Fibroblast of skin of right biceps (primary cell): ENCODE measurements around the gene MME.
A peak's percentile ranks its signal among the peaks of the same experiment; 100 is the strongest.

ENCODE experiments used
- DNase-seq: peaks from one replicate; pipeline ENCODE4 v3.0.0-alpha.2; 2013

MME gene

DNA sequence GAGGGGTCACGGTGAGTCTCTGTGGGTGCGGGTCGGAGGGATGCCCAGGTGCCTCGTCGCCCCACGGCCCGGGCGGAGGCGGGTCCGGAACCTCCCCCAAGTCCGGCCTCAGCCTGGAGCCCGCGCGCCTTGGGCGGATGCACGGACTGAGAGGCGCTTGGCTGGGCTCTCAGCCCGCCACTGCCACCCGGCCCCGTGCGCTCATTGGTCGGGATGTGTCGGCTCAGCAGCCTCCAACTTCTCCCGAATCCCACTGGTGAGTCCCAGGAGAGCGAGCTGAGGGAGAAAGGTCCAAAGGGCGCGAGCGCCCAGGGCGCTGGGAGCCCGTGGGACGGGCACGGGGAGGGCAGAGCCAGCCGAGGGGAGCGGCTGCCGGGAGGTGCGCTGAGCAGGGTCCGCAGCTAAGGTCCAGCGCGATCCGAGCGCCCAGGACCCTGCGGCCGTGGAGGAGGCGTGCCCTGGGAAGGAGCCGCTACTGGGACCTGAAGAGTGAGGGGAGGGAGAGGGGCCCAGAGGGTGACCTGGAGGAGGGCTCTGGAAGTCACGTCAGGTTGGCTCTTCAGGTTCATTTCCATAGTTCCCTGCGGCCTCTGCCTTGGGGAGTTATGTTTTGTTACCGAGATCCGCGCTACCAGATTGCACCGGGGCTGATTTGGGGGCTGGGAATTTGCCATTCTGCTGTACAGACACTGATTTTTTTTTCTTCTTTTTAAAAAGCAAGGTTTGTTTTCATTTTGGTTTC lies at the start of gene MME:
Gene MME (plus strand): TSS at position 574 of the 742 bp plus-strand sequence. CDS start 3,849 bp downstream, outside the sequence.
- DNase-seq, result peak; percentile 79

DNA sequence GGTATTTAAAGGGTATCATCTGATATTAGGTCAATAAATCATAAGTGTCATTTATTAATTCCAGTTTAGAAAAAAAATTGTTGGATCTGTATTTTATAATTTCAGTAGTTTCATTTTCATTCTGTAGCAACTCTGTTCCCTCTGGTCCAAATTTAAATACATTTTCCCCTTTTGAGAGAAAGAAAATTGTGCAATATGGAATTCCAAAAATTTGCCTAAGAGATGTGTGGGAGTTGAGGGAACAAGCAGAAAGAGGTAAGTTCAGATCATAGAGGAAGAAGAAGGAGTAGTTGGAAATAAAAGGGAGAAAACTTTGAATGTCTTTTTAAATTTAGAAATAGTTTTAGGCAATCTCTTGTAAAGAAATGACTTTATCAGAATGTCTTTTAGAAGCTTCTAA lies 48.9 kb upstream of the MME start:
- DNase-seq, result peak; percentile 63

DNA sequence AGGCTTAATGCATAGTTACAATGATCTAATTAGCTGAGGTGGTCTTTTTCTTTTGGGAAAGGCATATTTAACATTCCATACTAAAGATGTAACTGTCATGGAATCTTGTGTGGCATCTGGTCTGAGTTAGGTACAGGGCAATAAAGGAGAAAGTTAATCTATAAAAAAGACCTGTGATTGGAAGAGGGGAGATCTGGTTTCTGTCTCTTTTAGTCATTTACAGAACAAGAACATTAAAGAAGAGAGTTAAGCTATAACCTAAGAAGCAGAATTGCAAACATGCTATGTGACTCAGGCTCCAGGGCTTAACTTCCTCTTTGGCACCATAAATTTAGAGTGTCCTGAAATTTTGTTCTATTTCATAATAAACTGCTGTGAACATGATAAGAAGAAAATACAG lies 47.2 kb upstream of the MME start:
- peak; percentile 95 for DNase-seq

DNA sequence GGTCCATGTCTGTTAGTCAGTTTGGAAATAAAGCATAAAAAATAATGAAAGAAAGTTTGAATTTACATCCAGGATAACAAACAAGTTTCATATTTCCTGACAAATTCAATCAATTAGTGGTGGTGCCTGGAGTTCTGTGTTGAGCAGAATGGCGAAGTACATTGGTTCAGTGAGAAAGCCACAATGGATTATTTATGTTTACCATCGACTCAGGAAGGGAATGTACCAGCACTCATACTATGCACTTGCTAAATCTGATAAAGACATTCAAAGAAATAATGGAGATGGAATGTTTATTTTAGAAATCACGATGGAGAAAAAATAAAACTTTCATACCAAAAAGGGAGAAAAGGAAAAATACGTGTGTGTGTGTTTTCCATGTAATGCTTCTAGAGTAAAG lies 45.3 kb upstream of the MME start:
- no peak for DNase-seq

DNA sequence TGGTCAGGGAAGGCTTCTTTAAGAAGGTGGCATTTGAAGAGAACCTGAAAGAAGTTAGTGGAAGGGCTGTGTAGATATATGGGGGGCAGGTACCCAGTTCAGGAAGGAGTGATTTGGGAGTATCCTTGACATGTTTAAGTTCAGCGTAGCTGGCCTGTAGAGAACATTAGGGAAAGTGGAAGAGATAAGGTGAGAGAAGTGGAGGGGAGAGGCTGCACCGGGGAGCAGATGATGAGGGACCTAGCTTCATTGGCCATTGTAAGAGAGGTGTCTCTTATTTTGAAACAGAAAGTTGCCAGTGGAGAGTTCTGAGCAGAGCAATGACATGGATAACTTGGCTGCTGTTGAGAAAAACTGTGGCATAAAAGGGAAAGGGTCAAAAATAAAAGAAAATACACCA lies 44.6 kb upstream of the MME start:
- no peak for DNase-seq

DNA sequence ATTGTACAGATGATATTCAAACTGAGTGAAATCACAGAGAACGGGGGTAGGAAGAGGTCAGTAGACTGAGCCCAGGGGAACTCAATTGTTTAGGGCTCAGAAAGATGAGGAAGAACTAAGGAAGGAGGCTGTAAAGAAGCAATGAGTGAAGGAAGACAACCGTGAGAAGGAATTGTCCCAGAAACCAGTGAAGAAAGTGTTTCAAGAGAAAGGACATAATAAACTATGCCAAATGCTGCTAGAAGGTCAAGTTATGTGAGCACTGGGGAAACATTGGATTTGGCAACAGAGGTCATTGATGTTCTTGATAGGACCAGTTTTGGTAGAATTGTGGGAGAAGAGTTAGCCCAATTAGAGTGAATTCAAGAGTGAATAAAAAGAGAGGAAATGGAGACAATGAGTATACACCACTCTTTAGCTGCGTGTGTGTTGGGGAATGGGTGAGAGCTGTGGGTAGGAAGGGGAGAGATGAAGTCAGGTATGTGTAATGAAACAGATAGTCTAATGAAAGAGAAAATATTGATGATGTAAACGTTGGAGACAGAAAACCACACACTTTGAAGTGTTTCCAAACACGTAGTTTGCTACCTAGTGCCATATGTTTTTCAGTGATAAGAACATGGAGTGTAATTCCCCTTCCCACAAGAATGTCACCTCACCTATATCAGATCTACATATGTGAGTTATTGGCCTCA lies 42.5 kb upstream of the MME start:
- DNase-seq, result no peak

DNA sequence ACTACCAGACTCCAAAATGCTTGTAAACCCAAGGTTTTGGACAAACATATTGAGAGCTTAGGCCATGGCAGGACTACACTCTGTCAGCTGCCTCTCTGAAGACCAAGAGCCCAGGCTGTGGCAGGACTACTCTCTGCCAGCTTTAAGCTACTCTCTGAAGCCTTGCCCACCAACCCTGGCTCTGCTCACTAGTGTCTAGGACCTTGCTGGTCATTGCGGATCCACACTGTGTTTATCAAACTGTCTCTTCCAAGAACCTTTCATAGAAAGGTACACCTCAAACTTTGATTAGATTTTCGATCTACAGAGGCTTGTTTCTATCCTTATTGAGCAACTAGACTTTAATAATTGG lies 41.9 kb upstream of the MME start:
- DNase-seq, result no peak

DNA sequence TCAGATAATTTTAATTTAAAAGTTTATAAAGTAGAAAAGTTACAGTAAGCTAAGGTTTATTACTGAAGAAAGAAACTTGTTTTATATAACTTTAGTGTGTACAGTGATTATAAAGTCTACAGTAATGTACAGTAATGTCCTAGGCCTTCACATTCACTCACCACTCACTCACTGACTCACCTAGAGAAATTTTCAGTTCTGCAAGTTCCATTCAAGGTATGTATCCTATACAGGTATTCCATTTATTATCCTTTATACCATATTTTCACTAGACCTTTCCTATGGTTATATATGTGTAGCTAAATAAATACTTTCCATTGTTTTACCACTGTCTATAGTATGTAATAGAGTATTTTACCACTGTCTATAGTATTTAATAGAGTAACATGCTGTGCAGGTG lies 33.2 kb upstream of the MME start:
- DNase-seq, result no peak

DNA sequence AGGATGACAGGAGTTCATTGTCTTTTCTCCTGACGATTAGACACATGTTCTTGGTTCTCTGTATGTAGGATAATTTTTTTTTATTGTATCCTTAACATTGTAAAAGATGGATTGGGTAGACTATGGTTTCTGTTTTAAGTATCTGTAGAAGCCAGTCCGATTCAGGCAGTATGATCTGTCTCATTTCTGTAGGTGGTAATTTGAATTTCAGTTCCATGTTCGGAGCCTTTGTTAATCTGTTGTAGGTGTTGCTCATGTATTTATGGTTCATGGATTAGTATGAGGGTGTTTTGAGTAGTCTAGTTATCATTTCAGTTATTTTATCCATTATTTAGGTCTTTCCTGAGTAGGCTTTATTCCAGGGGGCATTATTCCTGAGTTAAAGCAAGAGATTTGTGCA lies 32.4 kb upstream of the MME start:
- no peak for DNase-seq

DNA sequence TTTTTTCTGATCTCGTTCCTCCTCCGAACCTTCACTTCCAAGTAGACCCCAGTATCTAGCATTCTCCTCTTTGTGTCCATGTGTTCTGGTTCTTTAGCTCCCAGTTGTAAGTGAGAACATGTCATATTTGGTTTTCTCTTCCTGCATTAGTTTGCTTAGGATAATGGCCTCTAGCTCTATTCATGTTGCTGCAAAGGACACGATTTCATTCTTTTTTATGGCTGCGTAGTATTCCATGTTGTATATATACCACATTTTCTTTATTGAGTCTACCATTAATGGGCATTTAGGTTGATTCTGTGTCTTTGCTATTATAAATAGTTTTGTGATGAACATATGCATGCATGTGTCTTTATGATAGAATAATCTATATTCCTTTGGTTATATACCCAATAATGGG lies 30.2 kb upstream of the MME start:
- no peak for DNase-seq

DNA sequence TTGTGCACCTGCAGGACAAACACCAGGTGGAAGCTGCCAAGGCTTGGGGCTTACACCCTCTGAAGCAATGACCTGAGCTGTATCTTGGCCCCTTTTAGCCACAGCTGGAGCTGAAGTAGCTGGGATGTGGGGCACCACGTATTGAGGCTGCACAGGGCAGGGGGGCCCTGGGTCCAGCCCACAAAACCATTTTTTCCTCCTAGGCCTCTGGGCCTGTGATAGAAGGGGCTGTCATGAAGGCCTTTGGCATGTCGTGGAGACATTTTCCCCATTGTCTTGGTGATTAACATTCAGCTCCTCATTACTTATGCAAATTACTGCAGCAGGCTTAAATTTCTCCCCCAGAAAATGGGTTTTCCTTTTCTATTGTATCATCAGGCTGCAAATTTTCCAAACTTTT lies 27.6 kb upstream of the MME start:
- no peak for DNase-seq

DNA sequence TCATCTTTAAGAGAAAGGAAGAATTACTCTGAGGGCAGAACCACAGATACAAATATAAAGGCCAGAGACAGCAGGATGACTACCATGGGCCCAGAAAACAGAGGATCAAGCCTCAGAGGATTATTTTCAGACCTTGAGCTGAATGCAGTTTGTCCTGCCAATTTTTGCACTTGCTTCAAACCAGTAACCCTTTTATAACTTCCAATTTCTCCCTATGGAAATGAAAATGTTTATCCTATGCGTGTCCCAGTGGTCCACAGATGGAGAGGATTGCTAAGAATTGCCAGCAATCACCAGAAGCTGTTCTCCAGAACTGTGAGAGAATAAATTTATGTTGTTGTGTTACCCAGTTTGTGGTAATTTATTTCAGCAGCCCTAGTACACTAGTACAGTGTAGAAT lies 26.4 kb upstream of the MME start:
- no peak for DNase-seq

DNA sequence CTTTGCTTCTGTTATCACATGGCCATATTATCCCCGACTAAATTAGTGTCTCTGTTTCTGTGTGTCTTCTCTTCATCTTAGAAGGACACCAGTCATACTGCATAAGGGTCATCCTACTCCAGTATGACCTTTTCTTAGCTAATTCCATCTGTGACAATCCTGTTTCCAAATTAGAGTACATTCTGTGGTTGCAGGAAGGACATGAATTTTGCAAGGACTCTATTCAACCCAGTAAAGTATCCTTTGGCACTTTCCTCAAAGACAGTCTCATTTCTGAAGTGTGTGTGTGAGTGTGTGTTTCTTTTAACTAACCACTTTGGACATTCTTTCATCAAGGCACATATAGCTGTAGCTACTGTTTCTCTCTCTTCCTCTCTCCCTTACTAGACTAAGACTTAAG lies 15.2 kb upstream of the MME start:
- DNase-seq, result peak; percentile 26

DNA sequence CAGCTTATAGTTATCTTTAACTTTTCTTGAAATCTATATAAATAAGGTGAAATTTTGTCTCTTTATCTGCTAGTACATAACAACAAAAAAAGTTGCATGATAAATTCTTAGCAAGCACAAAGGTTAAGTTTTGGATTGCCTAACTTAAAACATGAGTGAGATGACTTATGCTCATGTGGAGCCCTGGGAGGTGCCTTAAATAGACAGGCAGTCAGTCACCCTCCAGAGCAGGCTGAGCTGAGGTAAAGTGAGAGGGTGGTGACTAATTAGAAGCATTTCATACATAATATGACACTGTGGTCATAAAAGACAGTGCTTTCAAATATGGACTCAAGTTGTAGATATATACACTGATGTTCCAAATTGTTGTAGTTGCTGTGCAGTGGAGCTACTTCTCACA lies 14.6 kb upstream of the MME start:
- peak; percentile 92 for DNase-seq

DNA sequence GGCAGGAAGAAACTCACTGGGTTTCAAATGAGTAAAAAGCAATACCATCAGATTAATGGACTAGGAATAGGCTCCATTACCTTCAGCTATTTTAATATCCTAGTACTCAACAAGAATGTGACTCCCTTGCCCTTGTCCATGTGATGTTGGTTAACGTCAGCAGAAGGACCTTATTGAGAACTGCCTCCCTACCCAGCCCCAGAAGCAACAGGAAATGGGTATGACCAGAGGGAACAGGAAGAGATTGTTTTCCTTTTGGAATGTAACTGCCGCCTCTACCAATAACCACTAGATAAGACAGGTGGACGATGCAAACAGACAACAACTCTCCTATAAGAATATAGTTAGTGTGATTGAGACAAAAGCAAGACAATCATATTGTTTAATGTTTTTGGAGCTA lies 10.4 kb upstream of the MME start:
- DNase-seq, result peak; percentile 41

DNA sequence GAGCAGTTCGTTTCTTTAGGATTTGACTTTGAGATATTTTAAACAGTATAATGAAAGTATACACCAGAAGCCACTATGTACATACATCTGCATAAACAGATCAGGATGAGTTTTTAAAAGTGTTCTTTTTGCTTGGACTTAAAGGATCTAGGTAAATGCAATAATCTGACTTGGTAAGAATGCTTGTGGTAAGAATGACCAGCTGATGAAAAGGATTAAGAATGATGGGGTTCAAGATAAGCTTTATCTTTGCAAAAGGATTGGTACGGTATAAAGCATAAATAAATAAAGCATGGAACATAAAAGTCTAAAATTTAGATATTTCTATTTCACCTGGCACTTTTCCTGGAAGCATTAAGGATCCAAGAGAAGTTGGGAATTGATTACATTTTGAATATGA lies 9.8 kb upstream of the MME start:
- DNase-seq, result no peak

DNA sequence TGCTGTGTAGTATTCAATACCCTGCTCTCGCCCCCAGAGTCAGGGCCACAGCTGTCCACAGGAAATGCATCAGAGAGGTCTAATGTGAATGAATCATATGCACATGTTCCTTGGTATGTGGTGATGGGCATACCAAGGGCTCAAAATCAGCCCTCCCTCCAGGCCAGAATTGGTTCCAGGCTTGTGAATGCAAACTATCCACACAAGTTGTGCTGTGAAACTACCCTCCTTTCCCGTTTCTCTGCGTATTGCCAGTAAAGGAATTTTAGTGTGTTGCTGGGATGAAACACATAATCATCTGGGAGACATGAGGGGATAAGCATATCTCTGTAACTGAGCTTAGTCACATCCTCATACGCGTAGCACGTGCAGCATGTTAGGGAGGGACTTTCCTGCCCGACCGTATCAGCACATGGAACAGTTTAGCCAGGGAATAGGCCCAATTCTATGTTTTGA lies 9.2 kb upstream of the MME start:
- DNase-seq, result peak; percentile 98

DNA sequence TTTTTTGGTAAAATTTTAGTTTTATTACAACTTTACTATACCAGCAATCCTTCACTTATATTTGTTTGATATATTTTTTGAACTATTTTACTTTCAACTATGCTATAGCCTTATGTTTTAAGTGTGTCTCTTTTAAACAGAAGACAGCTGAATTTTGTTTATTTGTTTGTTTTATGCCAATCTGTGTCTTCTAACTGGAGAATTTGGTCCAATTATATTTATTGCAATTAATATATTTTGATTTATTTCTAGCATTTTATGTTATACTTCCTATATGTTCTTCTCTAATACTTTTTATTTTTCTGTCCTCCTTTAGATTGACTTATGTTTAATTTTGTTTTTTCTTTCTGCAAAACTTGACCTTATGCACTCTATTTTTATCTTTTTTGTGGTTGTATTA lies 4.9 kb upstream of the MME start:
- no peak for DNase-seq

DNA sequence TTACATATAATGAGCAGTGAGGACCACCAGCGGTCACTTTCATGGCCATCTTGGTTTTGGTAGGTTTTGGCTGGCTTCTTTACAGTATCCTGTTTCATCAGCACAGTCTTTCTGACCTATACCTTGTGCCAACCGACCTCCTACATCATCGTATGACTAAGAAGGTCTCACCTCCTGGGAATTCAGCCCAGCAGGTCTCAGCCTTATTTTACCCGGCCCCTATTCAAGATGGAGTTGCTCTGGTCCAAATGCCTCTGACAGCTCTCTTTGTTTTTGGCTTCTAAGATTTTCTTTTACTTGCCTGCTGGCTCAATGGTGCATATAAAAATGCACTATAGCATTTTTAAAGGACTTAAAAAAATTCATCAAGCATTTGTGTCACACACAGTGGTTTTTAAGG lies 3.2 kb upstream of the MME start:
- no peak for DNase-seq

DNA sequence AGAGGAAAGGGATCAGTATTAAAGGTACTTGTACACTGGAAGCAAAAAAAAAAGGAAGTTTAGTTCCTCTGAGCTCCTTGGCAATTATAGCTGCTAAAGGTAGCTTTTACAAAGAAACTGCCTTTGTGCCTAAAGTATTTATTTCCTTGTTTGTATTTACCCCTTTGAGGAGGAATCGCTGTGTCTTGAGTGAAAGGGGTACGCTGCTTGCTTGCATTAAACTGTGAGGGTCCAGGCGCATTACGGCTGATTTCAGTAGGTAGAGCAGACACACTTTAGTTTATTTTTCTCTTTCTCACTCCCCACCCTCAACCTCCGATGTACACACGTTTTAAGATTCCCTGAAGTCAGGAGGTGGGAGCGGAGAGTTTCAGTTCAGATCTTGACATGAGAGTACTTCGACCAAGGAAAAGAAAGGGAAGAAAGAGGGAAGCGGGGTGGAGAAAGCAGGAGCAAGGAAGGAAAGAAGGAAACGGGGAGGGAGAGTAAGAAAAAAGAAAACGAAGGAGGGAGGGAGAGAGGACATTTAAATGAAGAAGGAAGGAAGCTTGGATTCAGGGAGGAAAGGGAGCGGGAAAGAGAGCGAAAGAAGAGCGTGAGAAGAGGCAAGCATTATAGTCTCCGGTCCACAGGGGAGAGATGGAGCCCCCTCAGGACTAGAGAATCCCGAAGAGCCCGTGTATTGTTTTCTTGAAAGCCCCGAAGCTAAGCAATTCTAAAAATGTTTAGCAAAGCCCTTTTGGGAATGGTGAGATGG lies 1.2 kb upstream of the MME start:
- peak; percentile 34 for DNase-seq

DNA sequence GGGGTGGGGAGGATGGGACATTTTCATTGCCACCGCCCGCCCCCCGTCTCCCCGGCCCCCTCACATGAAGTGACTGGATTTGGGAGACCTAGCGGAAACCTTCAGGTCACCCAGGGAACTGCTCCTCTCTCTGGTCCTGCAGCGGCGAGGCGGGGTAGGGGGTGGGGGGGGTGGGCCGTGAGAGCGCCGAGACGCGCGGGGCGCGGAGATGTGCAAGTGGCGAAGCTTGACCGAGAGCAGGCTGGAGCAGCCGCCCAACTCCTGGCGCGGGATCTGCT lies 712 bp upstream of the MME start:
- peak; percentile 79 for DNase-seq

DNA sequence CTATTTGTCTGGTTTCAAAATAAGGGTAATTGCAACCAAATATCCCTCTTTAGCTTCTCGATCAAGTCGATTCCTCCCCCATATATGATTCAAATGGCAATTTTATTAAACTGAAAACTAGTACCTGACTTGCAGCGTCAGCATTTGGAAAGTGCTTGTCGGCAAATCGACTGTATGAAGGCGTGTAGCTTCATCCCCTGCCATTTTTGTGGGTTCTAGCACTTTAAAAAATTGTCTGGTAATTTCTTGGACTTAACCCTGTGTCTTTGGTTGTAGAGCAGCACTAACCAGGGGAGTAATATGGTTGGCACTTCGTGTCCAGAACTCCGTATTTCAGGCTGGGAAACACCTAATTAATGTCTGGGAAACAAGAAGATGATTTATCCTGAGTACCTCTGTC lies 573 bp downstream of the MME start:
- no peak for DNase-seq

DNA sequence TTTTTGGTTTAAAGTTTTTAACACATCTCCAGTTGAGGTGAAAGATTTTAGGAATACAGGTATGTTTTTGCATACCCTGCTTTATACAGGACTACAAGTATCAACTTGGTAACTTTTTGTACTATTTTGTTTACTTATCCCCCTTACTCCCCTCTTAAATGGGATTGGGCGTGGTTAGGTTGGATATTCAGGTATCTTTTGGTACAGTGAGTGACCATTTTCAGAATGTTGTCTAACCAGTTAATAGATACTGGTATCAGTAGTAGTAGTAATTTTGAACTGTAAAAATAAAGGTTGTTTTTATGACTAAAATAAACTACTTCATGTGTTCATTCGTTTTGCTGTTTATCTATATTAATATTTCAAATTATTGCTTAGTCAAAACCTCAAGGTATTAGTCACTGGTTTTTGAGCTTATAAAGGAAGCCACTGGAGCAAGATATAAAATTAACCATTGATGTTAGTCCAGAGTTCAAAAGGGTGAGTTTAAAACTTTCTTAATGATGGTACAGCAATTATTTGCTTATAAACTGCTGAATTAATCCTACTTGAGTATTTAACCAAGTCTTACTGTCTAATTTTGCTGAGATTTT lies 3.3 kb downstream of the MME start:
- no peak for DNase-seq

DNA sequence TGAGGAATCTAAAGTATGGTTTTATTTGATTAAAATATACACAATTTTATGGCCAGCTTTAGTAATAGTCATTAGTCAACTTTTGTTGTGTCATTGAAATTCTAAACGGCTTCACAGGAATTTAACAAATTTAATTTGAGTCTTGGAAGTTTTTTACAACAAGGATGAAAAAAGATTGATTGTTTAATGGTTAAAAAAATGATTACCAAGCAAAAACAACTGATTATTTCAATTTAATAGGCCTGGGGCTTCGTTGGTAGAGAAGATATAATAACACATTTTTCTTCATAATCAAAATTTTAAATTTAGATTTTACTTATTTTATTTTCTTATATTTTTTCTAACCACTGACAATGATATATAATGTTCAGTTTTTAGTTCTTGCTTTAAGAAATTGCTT lies 4.4 kb downstream of the MME start:
- DNase-seq, result no peak
